Upper lobe of left lung (tissue), 6 donors: ENCODE results near the gene SLC27A1. TPM values are rescaled to one million over a fixed set of nuclear protein-coding genes. Genes with fewer than 3 reads are reported as not detected.

Experiments used
- ATAC-seq, 2 donors: fragments of 200-7000 bp; cut with Tn5 transposase; one replicate each; pipeline ENCODE4 v1.9.1; 2022; ENCODE audit warnings: mild to moderate bottlenecking in 2 of 2, moderate library complexity in 2 of 2; ENCODE audit not compliant: low FRiP score in 2 of 2
- DNase-seq, 2 donors: peaks; one replicate each; pipeline ENCODE4 v3.0.0-alpha.2; 2019 to 2020
- H3K27ac ChIP-seq, 4 donors: fragments of 200-600 bp; sonication (generic); one replicate each; pipeline ENCODE4 v1.5.1; 2016 to 2019
- H3K27me3 ChIP-seq, 4 donors: fragments of 200-600 bp; sonication (generic); one replicate each; pipeline ENCODE4 v1.5.1; 2017 to 2019
- H3K36me3 ChIP-seq, 4 donors: fragments of 200-600 bp; sonication (generic); one replicate each; pipeline ENCODE4 v1.5.1; 2016 to 2019
- H3K4me1 ChIP-seq, 4 donors: fragments of 200-600 bp; sonication (generic); one replicate each; pipeline ENCODE4 v1.5.1; 2018 to 2019
- H3K4me3 ChIP-seq, 4 donors: fragments of 200-600 bp; sonication (generic); one replicate each; pipeline ENCODE4 v1.5.1; 2017 to 2019; ENCODE audit warnings: mild to moderate bottlenecking in 2 of 4, moderate library complexity in 1 of 4
- H3K9me3 ChIP-seq, 4 donors: fragments of 200-600 bp; sonication (generic); one replicate each; pipeline ENCODE4 v1.5.1; 2018 to 2019
- CTCF ChIP-seq, 6 experiments: fragments of 450-650 bp in 4 of 6; fragments of 200-600 bp in 2 of 6; sonication (generic) in 2 of 6; IDR thresholded peaks; one replicate each; pipeline ENCODE4 v1.5.1; 2016 to 2019; ENCODE audit warnings: antibody characterized with exemption in 6 of 6
- EP300 ChIP-seq, 4 donors: sonication (generic); formaldehyde crosslinking; IDR thresholded peaks; one replicate each; pipeline ENCODE4 v1.5.1; 2017; ENCODE audit warnings: antibody characterized with exemption in 4 of 4, control low read depth in 2 of 4
- POLR2A ChIP-seq, 4 donors: fragments of 450-650 bp; IDR thresholded peaks; one replicate each; pipeline ENCODE4 v1.5.1; 2016 to 2017; ENCODE audit warnings: antibody characterized with exemption in 4 of 4, mild to moderate bottlenecking in 2 of 4
- POLR2AphosphoS5 ChIP-seq, 2 donors: sonication (generic); formaldehyde crosslinking; IDR thresholded peaks; one replicate each; pipeline ENCODE4 v1.5.1; 2017; ENCODE audit warnings: antibody characterized with exemption in 2 of 2
- WGBS, 2 donors: methylation state at CpG; one replicate each; pipeline ENCODE4 v1.1.5; 2017 to 2018; 5-methylcytosine and 5-hydroxymethylcytosine counted together
- total RNA-seq, 6 donors: library from RNA; depleted of rRNA in 4 of 6; stranded (reverse); fragments of >200 nt in 4 of 6; gene quantifications; one replicate each; pipeline versions ENCODE4 v1.1.0 to v1.2.1, GENCODE V29; 2016 to 2021
- donor health status: DM: no; HTN: no; CAD: no; lungs with moderate emphysema.
- donor health status: DM: no; HTN: yes; CAD: no; lungs with severe emphysema.

SLC27A1 gene
- total RNA-seq, 6 donors from 2014 or later: 21.0 to 88.0 (median 30.8) TPM

- 34 to 45% methylated on average over 21 to 28 of the region's 31 CpGs for WGBS, 2 donors
- Histone ChIP-seq H3K4me1 (peaks cover 17 to 24% (median 21%) of the 10 kb centered on the region in 4 donors), H3K9me3 (no peaks in the 10 kb centered on the region), H3K27ac (peak overlapping the region in 2 of 4 donors; percentile 34 to 54), H3K27me3 (no peaks in the 10 kb centered on the region), H3K4me3 (peak overlapping the region in 3 of 4 donors; percentile 28 to 47 (median 34)), H3K36me3 (no peaks in the 10 kb centered on the region)
- DNase-seq (peak; percentile 91 to 93), ATAC-seq (peak; percentile 85 to 96)
- TF ChIP-seq CTCF (IDR thresholded peaks at IDR 0.05): peak in 2 of 6 experiments; percentile 6 to 46
- TF ChIP-seq EP300 (IDR thresholded peaks at IDR 0.05): no peak
Measured at GRCh38 chr19:17488593-17489391, 18.5 kb downstream of the SLC27A1 start.

GRCh38 chr19:17489392-17490030, 19.2 kb downstream of the SLC27A1 start:
- DNase-seq (no peak), ATAC-seq (peak in 1 of 2 donors; percentile 5)
- no peaks in the 10 kb centered on the region for H3K36me3 ChIP-seq
- no peaks in the 10 kb centered on the region for H3K27me3 ChIP-seq
- TF ChIP-seq POLR2AphosphoS5 (IDR thresholded peaks at IDR 0.05) (no peak), CTCF (IDR thresholded peaks at IDR 0.05) (no peak), POLR2A (IDR thresholded peaks at IDR 0.05) (no peak), EP300 (IDR thresholded peaks at IDR 0.05) (no peak)
- no peaks in the 10 kb centered on the region for H3K9me3 ChIP-seq
- peaks cover 17 to 24% (median 21%) of the 10 kb centered on the region in 4 donors for H3K4me1 ChIP-seq
- H3K4me3 ChIP-seq: no peak overlapping the region
- 79 to 80% methylated on average over 9 of the region's 9 CpGs for WGBS, 2 donors
- peak overlapping the region in 2 of 4 donors; percentile 8 to 54 for H3K27ac ChIP-seq

- Histone ChIP-seq H3K27me3 (no peaks in the 10 kb centered on the region), H3K36me3 (no peaks in the 10 kb centered on the region), H3K4me3 (no peak overlapping the region), H3K9me3 (no peaks in the 10 kb centered on the region), H3K4me1 (peaks cover 17 to 24% (median 21%) of the 10 kb centered on the region in 4 donors), H3K27ac (no peak overlapping the region)
- 59 to 69% methylated on average over 4 of the region's 4 CpGs for WGBS, 2 donors
- ATAC-seq: no peak
- no peak for DNase-seq
- TF ChIP-seq CTCF (IDR thresholded peaks at IDR 0.05) (no peak), POLR2AphosphoS5 (IDR thresholded peaks at IDR 0.05) (no peak), POLR2A (IDR thresholded peaks at IDR 0.05) (no peak), EP300 (IDR thresholded peaks at IDR 0.05) (no peak)
Measured at GRCh38 chr19:17490411-17490810, 20.1 kb downstream of the SLC27A1 start.

GRCh38 chr19:17491287-17491686, 21.0 kb downstream of the SLC27A1 start:
- 81 to 91% methylated on average over 5 of the region's 5 CpGs for WGBS, 2 donors
- Histone ChIP-seq H3K36me3 (no peaks in the 10 kb centered on the region), H3K4me3 (no peak overlapping the region), H3K27me3 (no peaks in the 10 kb centered on the region), H3K4me1 (peaks cover 20 to 31% (median 25%) of the 10 kb centered on the region in 4 donors), H3K9me3 (no peaks in the 10 kb centered on the region), H3K27ac (no peak overlapping the region)
- no peak for ATAC-seq
- TF ChIP-seq POLR2AphosphoS5 (IDR thresholded peaks at IDR 0.05) (no peak), CTCF (IDR thresholded peaks at IDR 0.05) (no peak), POLR2A (IDR thresholded peaks at IDR 0.05) (no peak), EP300 (IDR thresholded peaks at IDR 0.05) (no peak)
- DNase-seq: no peak
